Stomach (tissue), 9 donors: ENCODE results near the gene FNBP1L. TPM values are rescaled to one million over a fixed set of nuclear protein-coding genes. Genes with fewer than 3 reads are reported as not detected.

Experiments
- DNase-seq, 2 donors: peaks; one replicate each; pipeline versions ENCODE4 v3.0.0 to v3.0.0-alpha.2; 2013 to 2019
- H3K27ac ChIP-seq, 5 donors: fragments of 200-600 bp in 4 of 5; sonication (generic) in 4 of 5; one replicate each; pipeline ENCODE4 v1.5.1; 2013 to 2019; ENCODE audit warnings: mild to moderate bottlenecking in 1 of 5, moderate library complexity in 1 of 5
- H3K27me3 ChIP-seq, 3 donors: fragments of 200-600 bp; sonication (generic); one replicate each; pipeline ENCODE4 v1.5.1; 2017 to 2019; ENCODE audit warnings: mixed run types in 1 of 3
- H3K36me3 ChIP-seq, 4 donors: fragments of 200-600 bp; sonication (generic); 1 replicate in 3 of 4; 2 replicates in 1 of 4; pipeline ENCODE4 v1.5.1; 2016 to 2019
- H3K4me1 ChIP-seq, 4 donors: fragments of 200-600 bp; sonication (generic); one replicate each; pipeline ENCODE4 v1.5.1; 2016 to 2019
- H3K4me3 ChIP-seq, 4 donors: fragments of 200-600 bp; sonication (generic) in 3 of 4; one replicate each; pipeline ENCODE4 v1.5.1; 2016 to 2019; ENCODE audit warnings: mild to moderate bottlenecking in 1 of 4
- H3K9me3 ChIP-seq, 4 donors: fragments of 200-600 bp; sonication (generic); one replicate each; pipeline ENCODE4 v1.5.1; 2016 to 2019
- EP300 ChIP-seq: sonication (generic); formaldehyde crosslinking; IDR thresholded peaks from one replicate; pipeline ENCODE4 v1.6.1; 2017; ENCODE audit warnings: antibody characterized with exemption
- POLR2A ChIP-seq, 4 donors: fragments of 450-650 bp; IDR thresholded peaks; one replicate each; pipeline ENCODE4 v1.6.1; 2016; ENCODE audit warnings: antibody characterized with exemption in 4 of 4, control low read depth in 2 of 4, mild to moderate bottlenecking in 1 of 4, moderate library complexity in 1 of 4
- POLR2AphosphoS5 ChIP-seq, 3 donors: sonication (generic); formaldehyde crosslinking; IDR thresholded peaks; one replicate each; pipeline ENCODE4 v1.6.1; 2016; ENCODE audit warnings: antibody characterized with exemption in 3 of 3
- WGBS, 5 donors: extraction: QIAGEN DNeasy Blood & Tissue Kit in 3 of 5; methylation state at CpG; one replicate each; pipeline versions ENCODE4 v1.1.5 to v1.1.7; 2013 to 2018; 5-methylcytosine and 5-hydroxymethylcytosine counted together
- intact Hi-C: fragments of 100-400 bp; cut with DNase I; formaldehyde crosslinking; loops from one replicate; pipeline ENCODE4 v1.15.1; 2023; ENCODE audit warnings: low total_unique reads
- polyA plus RNA-seq, 3 donors: library from polyadenylated mRNA; stranded (reverse); fragments of 200-250 nt; gene quantifications; one replicate each; pipeline ENCODE4 v1.2.3, GENCODE V29; 2013
- total RNA-seq, 5 donors: library from RNA; depleted of rRNA; stranded (reverse); fragments of >200 nt; gene quantifications; one replicate each; pipeline versions ENCODE4 v1.1.0 to v1.2.3, GENCODE V29; 2014 to 2016
- TF ChIP-seq, protein P1 (sequence below), 7 experiments: fragments of 450-650 bp in 4 of 7; fragments of 200-600 bp in 3 of 7; sonication (generic) in 3 of 7; IDR thresholded peaks; one replicate each; pipeline ENCODE4 v1.5.1; 2016 to 2019; ENCODE audit warnings: antibody characterized with exemption in 7 of 7, control low read depth in 2 of 7, mild to moderate bottlenecking in 1 of 7
- donor health status: healthy with polysubstance abuse.
- donor health status: Bipolar disorder and iron deficiency.
- donor health status: healthy.

FNBP1L gene
- total and polyA plus RNA-seq, 8 donors = 9.2 to 74.0 (median 29.2) TPM

DNA sequence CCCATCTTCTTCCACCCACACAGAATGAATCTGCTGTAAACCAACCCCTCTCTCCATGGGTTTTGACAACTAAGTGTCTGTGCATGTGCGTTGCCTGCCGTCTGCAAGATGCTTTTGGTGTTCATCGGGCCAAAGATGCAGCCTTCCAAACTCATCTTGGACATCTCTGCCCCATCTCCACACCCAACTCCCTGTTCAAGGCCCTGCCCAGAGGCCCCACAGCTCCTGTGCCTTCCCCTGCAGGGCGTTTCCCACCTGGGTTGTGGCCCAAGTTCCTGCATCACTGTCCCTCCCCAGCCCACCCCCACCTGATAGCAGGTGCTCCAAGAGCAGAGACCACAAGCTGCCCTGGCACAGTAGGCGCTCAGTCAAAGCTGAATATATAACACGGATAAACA is 130.5 kb downstream of the FNBP1L start:
- Histone ChIP-seq H3K27me3 (no peaks in the 10 kb centered on the region), H3K27ac (peak overlapping the region in 2 of 5 donors; percentile 89 to 90), H3K4me3 (no peak overlapping the region), H3K9me3 (no peaks in the 10 kb centered on the region), H3K4me1 (peaks cover 29 to 80% (median 56%) of the 10 kb centered on the region in 4 donors), H3K36me3 (peaks cover 30 to 78% (median 61%) of the 10 kb centered on the region in 4 donors)
- no peak for DNase-seq
- intact Hi-C loops = no loop called here
- WGBS, 5 donors = 90 to 95% (median 93%) methylated on average over 6 of the region's 6 CpGs
- TF ChIP-seq EP300 = no peak
- TF ChIP-seq POLR2AphosphoS5 (IDR thresholded peaks at IDR 0.05) = no peak
- TF ChIP-seq, protein P1, sequence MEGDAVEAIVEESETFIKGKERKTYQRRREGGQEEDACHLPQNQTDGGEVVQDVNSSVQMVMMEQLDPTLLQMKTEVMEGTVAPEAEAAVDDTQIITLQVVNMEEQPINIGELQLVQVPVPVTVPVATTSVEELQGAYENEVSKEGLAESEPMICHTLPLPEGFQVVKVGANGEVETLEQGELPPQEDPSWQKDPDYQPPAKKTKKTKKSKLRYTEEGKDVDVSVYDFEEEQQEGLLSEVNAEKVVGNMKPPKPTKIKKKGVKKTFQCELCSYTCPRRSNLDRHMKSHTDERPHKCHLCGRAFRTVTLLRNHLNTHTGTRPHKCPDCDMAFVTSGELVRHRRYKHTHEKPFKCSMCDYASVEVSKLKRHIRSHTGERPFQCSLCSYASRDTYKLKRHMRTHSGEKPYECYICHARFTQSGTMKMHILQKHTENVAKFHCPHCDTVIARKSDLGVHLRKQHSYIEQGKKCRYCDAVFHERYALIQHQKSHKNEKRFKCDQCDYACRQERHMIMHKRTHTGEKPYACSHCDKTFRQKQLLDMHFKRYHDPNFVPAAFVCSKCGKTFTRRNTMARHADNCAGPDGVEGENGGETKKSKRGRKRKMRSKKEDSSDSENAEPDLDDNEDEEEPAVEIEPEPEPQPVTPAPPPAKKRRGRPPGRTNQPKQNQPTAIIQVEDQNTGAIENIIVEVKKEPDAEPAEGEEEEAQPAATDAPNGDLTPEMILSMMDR (IDR thresholded peaks at IDR 0.05) = no peak
- no peak for TF ChIP-seq POLR2A (IDR thresholded peaks at IDR 0.05)

DNA sequence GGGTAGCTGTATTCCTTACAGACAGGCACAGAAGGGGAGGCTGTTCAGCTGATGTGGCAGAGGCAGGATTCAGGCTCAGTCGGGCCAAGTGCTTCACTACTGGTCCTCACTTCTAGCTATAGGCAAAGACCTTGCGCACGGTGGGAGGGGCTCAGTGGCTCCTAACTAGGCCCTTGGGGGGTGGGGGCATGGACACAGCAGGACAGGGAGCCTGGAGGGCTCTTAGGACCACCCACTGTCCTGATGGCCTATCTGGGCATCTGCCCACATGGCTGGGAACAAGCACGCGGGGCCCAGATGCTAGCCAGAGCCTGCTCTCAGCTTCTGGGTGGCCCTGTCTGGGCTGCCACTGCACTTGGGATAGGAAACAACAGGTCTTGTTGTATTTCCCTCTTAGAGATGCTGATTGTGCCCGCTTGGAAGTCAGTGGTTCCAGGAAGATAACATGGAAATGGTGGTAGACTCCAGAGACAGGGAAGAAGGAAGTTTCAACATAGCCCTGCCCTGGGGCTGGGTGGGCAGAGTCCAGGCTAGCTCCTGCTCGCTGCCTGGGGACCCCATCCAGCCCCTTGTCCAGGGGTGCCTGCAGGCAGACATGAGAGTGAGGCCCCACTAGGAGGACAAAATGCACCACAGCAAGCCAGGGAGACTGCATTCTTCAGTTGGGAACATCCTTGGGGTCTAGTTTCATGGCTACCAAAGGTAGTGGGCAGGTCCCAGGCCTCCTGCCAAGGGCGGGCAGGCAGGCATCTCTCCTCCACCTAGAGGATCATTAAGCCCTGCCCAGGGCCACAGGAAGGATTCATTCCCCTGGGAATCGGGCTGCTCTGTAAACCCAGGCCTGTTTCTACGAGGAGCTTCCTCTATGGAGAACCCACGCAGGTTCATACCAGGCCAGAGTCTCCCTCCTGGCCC is 131.2 kb downstream of the FNBP1L start:
- 76 to 84% (median 84%) methylated on average over 11 of the region's 11 CpGs for WGBS, 5 donors
- Histone ChIP-seq H3K4me3 (no peak overlapping the region), H3K9me3 (no peaks in the 10 kb centered on the region), H3K27ac (peak overlapping the region; percentile 47 to 90 (median 70)), H3K27me3 (no peaks in the 10 kb centered on the region), H3K36me3 (peaks cover 30 to 74% (median 61%) of the 10 kb centered on the region in 4 donors), H3K4me1 (peaks cover 34 to 84% (median 63%) of the 10 kb centered on the region in 4 donors)
- intact Hi-C loops = no loop called here
- TF ChIP-seq POLR2A (IDR thresholded peaks at IDR 0.05) (no peak), POLR2AphosphoS5 (IDR thresholded peaks at IDR 0.05) (no peak)
- no peak for DNase-seq

DNA sequence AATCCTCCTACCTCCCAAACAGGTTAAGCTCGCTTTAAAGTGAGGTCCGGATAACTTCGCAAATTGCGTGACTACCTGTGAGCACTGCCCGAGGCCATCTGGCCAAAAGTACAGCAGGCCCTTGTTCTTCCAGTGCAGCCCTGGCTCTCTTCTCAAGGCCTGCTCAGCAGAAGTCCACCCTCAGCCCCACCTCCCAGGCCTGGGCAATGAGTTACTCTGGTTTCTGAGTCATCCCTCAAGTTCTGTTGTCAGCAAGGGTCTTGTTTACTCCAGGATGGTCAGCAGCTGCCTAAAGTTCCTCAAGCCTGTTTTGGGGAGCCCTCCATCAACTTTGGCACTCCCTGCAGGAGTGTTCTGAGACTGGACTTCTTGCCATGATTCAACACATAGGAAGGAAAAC is 132.0 kb downstream of the FNBP1L start:
- H3K4me3 ChIP-seq = no peak overlapping the region
- H3K9me3 ChIP-seq = no peaks in the 10 kb centered on the region
- H3K4me1 ChIP-seq = peaks cover 34 to 91% (median 68%) of the 10 kb centered on the region in 4 donors
- peak overlapping the region; percentile 47 to 90 (median 70) for H3K27ac ChIP-seq
- H3K27me3 ChIP-seq = no peaks in the 10 kb centered on the region
- DNase-seq = peak; percentile 50 to 68
- WGBS, 5 donors = 3 to 49% (median 30%) methylated on average over 5 of the region's 5 CpGs
- intact Hi-C loops = no loop called here
- peaks cover 25 to 67% (median 57%) of the 10 kb centered on the region in 4 donors for H3K36me3 ChIP-seq
- TF ChIP-seq POLR2AphosphoS5 (IDR thresholded peaks at IDR 0.05) (peak in 2 of 3 donors; percentile 30 to 55), POLR2A (IDR thresholded peaks at IDR 0.05) (no peak)

DNA sequence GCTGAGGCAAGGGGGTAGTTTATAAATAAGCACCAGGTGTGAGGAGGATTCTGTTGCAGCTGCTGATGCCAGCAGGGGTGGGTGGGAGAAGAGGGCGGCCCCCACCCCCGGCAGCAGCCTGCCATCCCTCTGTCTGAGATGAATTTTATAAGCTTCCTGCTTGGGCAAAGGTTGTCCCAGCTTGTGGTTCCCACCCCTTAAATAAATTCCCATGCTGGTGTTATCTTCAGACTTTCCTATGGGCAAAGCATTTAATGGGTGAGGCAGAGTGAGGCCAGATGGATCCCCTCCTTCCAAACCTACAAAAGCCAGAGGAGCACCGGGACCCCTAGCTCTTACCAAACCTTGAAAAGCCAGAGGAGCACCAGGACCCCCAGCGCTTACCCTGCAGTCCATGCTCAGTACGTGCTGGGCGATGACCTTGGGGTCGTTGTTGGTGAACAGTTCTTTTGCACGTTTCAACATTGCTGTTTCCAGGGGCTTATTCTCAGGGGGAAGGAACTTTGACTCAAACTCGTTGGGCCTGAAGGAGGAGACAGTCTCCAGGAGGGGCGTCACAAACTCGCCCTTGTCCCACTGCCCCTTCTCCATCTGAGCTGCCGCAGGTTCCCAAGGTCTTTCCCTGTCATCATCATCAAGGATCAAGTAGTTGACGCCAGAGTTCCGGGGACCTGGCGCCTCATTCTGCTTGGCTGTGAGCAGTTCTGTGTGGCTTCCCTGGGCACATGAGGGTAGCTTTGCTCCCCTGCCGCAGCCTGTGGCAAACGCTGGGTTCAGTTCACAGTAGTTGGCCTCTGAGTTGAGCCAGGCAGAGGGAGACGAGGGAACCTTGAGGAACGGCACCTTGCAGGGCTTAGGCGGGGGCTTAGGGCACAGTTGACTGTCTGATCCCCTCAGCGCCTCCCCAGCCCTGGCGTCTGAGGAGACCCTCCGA is 134.3 kb downstream of the FNBP1L start:
- TF ChIP-seq POLR2AphosphoS5 (IDR thresholded peaks at IDR 0.05) (peak in 2 of 3 donors; percentile 49 to 61), EP300 (no peak)
- Histone ChIP-seq H3K4me3 (peak overlapping the region in 1 of 4 donors; percentile 24), H3K4me1 (peaks cover 34 to 89% (median 67%) of the 10 kb centered on the region in 4 donors), H3K9me3 (no peaks in the 10 kb centered on the region), H3K27ac (peak overlapping the region; percentile 70 to 90 (median 86)), H3K36me3 (peaks cover 15 to 60% (median 48%) of the 10 kb centered on the region in 4 donors), H3K27me3 (no peaks in the 10 kb centered on the region)
- WGBS, 5 donors = 43 to 63% (median 53%) methylated on average over 22 to 23 of the region's 23 CpGs
- peak in 1 of 2 donors; percentile 69 for DNase-seq
- intact Hi-C loops = no loop called here

DNA sequence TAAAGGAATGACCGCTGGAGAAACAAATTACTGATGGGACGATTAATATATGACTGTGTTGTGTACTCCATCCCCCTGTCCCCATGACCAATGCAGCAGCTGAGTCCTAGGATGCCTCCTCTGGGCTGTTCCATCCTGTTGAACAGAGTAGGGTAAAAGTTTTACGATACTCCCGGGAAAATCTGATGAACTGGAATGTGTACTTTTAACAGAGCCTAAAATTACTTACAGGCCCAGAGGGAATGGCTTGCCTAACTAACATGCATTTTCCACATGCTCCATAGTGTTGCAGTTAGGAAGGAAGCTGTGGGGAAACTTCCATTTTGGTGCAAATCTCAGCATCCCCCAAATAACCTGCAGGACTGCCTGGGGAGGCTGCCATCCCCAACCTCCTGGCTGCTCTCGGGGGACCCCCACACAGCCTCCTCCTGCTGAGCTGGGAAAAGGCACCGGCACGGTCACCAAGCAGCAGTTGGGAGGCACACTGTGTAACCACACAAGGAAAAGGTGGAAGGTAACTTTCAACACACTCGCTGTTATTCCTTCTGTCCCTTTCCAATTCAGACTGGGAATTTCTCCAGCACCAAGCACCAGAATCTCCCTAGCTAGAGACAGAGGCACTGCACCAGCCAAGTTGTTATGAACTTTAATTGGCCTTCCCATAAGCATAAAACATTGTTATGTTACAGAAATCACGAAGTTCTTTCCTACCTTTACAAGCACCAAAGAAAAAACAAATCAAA is 136.5 kb downstream of the FNBP1L start:
- H3K36me3 ChIP-seq = peaks cover 27 to 73% (median 66%) of the 10 kb centered on the region in 4 donors
- DNase-seq = no peak
- H3K9me3 ChIP-seq = no peaks in the 10 kb centered on the region
- peaks cover 29 to 67% (median 48%) of the 10 kb centered on the region in 4 donors for H3K4me1 ChIP-seq
- intact Hi-C loops = no loop called here
- WGBS, 5 donors = 32 to 48% (median 41%) methylated on average over 9 of the region's 9 CpGs
- H3K4me3 ChIP-seq = peak overlapping the region; percentile 16 to 27 (median 21)
- no peak for TF ChIP-seq POLR2AphosphoS5 (IDR thresholded peaks at IDR 0.05)
- TF ChIP-seq, protein P1 (IDR thresholded peaks at IDR 0.05) = peak in 1 of 7 experiments; percentile 21
- peak overlapping the region; percentile 70 to 90 (median 86) for H3K27ac ChIP-seq
- H3K27me3 ChIP-seq = no peaks in the 10 kb centered on the region
